Coronary artery (tissue), 2 donors: ENCODE results near the gene GAGE12G.

Experiments used
- DNase-seq: peaks from one replicate; pipeline ENCODE4 v3.0.0-alpha.2; 2017; ENCODE audit warnings: low spot score
- H3K27ac ChIP-seq, 2 donors: fragments of 200-600 bp; sonication (generic); one replicate each; pipeline ENCODE4 v1.5.1; 2016 to 2019
- H3K4me3 ChIP-seq: fragments of 200-600 bp; sonication (generic); 2 replicates; pipeline ENCODE4 v1.5.1; 2016; ENCODE audit warnings: mild to moderate bottlenecking, moderate library complexity
- TF ChIP-seq, protein P1 (sequence below): fragments of 200-600 bp; sonication (generic); IDR thresholded peaks from one replicate; pipeline ENCODE4 v1.5.1; 2019; ENCODE audit warnings: antibody characterized with exemption

The GAGE12G gene

DNA sequence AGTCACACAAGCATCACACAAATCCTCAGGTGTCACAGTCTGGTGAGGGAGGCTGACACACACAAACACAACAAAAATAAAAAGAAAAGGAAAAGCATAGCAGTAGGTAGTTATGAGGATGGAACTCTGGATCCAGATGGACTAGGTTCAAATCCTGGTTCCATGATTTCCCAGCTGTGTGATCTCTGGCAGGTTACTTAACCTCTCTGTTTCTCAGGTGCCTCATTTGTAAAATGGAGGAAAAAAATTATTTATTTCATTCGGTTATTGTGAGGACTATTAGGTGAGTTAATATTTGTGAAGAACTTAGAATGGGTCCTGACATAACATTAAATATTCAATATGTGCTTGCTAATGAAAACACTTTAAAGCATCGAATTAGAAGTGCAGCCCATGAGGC, 48.4 kb downstream of the GAGE12G start:
- Histone ChIP-seq H3K4me3 (no peak overlapping the region), H3K27ac (no peak overlapping the region)
- TF ChIP-seq, protein P1, sequence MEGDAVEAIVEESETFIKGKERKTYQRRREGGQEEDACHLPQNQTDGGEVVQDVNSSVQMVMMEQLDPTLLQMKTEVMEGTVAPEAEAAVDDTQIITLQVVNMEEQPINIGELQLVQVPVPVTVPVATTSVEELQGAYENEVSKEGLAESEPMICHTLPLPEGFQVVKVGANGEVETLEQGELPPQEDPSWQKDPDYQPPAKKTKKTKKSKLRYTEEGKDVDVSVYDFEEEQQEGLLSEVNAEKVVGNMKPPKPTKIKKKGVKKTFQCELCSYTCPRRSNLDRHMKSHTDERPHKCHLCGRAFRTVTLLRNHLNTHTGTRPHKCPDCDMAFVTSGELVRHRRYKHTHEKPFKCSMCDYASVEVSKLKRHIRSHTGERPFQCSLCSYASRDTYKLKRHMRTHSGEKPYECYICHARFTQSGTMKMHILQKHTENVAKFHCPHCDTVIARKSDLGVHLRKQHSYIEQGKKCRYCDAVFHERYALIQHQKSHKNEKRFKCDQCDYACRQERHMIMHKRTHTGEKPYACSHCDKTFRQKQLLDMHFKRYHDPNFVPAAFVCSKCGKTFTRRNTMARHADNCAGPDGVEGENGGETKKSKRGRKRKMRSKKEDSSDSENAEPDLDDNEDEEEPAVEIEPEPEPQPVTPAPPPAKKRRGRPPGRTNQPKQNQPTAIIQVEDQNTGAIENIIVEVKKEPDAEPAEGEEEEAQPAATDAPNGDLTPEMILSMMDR, result no peak
- DNase-seq, result no peak
